Frontal cortex (tissue), 4 donors: Measurements from ENCODE around the gene SLC25A48. TPM values are rescaled to one million over a fixed set of nuclear protein-coding genes. Genes with fewer than 3 reads are reported as not detected.
A peak's percentile ranks its signal among the peaks of the same experiment; 100 is the strongest.

Experiments
- DNase-seq, 2 donors: peaks; one replicate each; pipeline ENCODE4 v3.0.0; 2012; ENCODE audit warnings: low spot score in 2 of 2
- FAIRE-seq: peaks from 2 replicates; lab custom pipeline; 2012; peaks lifted over from hg19 to GRCh38; lab: Jason Lieb, UNC
- total RNA-seq: library from RNA; depleted of rRNA; stranded (reverse); fragments of >200 nt; gene quantifications from one replicate; pipeline ENCODE4 v1.2.3, GENCODE V29; 2014
- donor health status: control.
- donor health status: control.
- donor health status: control.

SLC25A48 gene
- total RNA-seq, 1 donor from 2014 or later = 1.2 TPM

GRCh38 chr5:135878156-135878620, 43.7 kb downstream of the SLC25A48 start:
- no peak for DNase-seq
- FAIRE-seq = no peak

GRCh38 chr5:135879591-135879990, 45.1 kb downstream of the SLC25A48 start:
- FAIRE-seq (no peak), DNase-seq (no peak)

DNA sequence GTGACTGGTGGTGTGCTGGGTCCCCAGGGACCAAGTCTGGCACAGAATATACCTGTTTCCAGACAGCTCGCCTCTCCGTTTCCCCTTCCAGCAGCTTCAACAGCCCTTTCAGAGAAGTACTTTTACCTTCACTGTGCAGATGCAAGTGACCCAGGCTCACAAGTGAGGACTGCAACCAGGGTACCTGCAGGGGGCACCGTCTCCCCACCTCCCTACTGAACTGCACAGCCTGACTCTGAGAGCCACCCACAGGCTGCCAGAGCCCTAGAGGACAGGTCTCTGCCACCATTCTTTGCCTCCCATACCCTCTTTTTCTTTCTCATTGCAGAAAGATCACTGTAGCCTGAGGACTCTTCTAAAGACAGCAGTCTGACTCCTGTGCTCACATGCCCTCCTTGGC, 45.8 kb downstream of the SLC25A48 start:
- no peak for DNase-seq
- FAIRE-seq = no peak

GRCh38 chr5:135880801-135881200, 46.3 kb downstream of the SLC25A48 start:
- DNase-seq (no peak), FAIRE-seq (no peak)

DNA sequence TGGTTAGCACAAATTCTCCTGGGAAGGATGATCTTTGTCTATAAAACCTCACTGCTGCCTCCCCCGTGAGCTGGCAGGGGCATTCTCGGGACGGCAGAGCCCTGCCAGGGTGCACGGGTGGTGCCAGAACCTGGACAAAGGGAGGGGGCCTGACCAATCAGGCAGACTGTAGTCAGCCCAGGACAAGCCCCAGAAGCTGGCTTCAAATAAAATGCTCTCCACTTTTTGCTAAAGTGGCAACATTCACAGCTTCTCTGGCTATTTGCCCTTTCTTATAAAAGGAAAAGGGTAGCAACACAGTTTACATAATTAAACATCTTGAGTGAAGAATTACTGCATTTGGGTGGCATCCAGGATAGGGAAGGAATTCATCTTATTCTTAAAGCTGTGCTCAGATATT, 46.8 kb downstream of the SLC25A48 start:
- FAIRE-seq = no peak
- DNase-seq = peak in 1 of 2 donors; percentile 47

GRCh38 chr5:135881819-135882218, 47.4 kb downstream of the SLC25A48 start:
- no peak for DNase-seq
- FAIRE-seq = no peak

DNA sequence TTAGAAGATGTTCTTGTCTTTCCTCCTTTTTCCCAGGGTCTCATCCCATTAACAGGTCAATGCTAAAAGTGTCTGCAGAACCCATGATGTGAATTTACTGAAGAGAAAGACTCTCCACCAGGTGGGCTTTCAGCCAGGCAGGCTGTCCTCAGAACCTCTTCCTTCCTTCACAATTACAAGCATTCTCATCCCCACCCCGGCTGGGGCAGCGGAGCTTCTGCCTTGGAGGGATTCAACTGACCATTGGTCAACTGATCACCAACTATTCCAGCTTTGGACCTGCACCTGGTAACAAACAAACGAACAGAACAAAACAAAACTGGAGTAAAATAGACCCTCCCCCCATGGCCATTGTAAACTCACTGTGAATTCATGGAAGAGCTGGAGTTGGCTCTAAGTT, 48.6 kb downstream of the SLC25A48 start:
- FAIRE-seq (no peak), DNase-seq (no peak)

DNA sequence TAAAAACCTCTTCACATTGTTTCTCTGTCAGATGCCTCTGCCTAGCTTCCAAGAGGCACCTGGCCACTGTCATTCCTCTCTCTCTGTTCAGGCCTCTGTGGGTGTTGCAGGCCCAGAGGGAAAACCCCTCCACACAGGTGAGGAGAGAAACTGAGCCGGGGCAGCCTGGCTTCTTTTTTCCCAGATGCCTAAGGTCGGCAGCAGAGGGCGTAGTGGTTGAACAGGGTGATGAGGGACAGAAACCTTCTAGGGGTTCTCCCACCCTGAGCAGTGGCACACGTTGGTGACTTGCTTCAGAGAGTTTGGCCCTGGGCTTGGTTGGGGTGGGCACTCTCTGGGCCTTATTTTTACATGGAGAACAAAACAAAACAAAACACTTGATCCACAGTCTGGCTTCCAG, 49.0 kb downstream of the SLC25A48 start:
- FAIRE-seq (no peak), DNase-seq (no peak)

- FAIRE-seq (no peak), DNase-seq (no peak)
Measured at GRCh38 chr5:135885031-135885430, 50.6 kb downstream of the SLC25A48 start.

GRCh38 chr5:135886136-135886535, 51.7 kb downstream of the SLC25A48 start:
- DNase-seq (no peak), FAIRE-seq (no peak)

DNA sequence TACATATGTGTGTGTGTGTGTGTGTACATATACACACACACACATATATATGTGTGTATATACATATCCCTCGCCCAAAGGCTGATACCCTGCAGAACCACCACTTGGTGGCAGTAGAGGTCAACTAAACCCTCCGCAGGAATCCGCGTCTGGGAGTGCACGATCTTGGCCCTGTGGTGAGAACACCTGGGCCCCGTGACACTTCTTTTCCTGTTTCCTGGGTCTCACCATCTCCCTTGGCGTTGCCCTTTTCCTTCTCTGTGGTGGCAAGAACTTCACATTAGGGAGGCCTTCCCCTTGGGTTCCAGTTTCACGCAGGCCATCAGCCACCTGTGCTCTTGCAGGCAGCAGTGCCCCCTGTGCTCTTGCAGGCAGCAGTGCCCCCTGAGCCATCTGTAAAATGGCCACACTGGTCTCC, 53.0 kb downstream of the SLC25A48 start:
- DNase-seq = peak in 1 of 2 donors; percentile 59
- no peak for FAIRE-seq

- no peak for FAIRE-seq
- no peak for DNase-seq
Measured at GRCh38 chr5:135887881-135888614, 53.6 kb downstream of the SLC25A48 start.

GRCh38 chr5:135890296-135890695, 55.8 kb downstream of the SLC25A48 start:
- DNase-seq (no peak), FAIRE-seq (no peak)

GRCh38 chr5:135890867-135891266, 56.4 kb downstream of the SLC25A48 start:
- DNase-seq = no peak
- FAIRE-seq = no peak

GRCh38 chr5:135891268-135891667, 56.8 kb downstream of the SLC25A48 start:
- no peak for FAIRE-seq
- no peak for DNase-seq

GRCh38 chr5:135891791-135892190, 57.3 kb downstream of the SLC25A48 start:
- FAIRE-seq (no peak), DNase-seq (no peak)

GRCh38 chr5:135894276-135894675, 59.8 kb downstream of the SLC25A48 start:
- FAIRE-seq (no peak), DNase-seq (no peak)

GRCh38 chr5:135894789-135895188, 60.3 kb downstream of the SLC25A48 start:
- FAIRE-seq (no peak), DNase-seq (no peak)

- FAIRE-seq = no peak
- no peak for DNase-seq
Measured at GRCh38 chr5:135895474-135896006, 61.1 kb downstream of the SLC25A48 start, which contains the start of gene IL9. Gene IL9, minus strand, starts transcription at chr5:135895841. Its CDS starts 25 bp downstream, at chr5:135895816.

DNA sequence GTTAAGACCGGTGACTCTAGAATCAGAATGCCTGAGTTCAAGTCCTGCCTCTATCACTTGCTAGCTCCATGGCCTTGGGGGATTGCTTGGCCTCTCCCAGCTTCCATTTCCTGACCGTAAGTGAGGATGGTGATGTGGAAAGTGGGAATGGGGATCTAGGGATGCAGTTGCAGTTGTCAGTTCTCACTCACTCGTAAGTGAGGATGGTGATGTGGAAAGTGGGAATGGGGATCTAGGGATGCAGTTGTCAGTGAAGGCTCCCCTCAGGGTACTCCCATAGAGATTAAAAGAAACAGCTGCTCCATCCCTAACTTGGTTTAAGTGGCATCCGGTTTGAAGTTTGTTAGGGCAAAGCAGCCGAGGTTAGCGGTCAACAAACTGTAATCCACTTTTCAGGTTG, 64.2 kb downstream of the SLC25A48 start:
- DNase-seq (no peak), FAIRE-seq (no peak)

GRCh38 chr5:135900276-135900675, 65.8 kb downstream of the SLC25A48 start:
- DNase-seq (no peak), FAIRE-seq (no peak)

GRCh38 chr5:135901633-135902032, 67.2 kb downstream of the SLC25A48 start:
- no peak for FAIRE-seq
- DNase-seq = no peak
